IMR-90 (cell line): Measurements from ENCODE around the gene LCE1B. TPM values are rescaled to one million over a fixed set of nuclear protein-coding genes. Genes with fewer than 3 reads are reported as not detected.

ENCODE experiments used
- ATAC-seq: fragments of 200-7000 bp; cut with Tn5 transposase; 2 replicates; pipeline ENCODE4 v1.9.1; 2020; ENCODE audit warnings: low read depth, mild to moderate bottlenecking, moderate library complexity
- BruUV-seq: library from RNA; stranded (reverse); fragments of 400-500 nt; replicated peaks from 2 replicates; lab custom pipeline; 2021; lab: Mats Ljungman, UMichigan
- CTCF ChIA-PET: fragments of 300-600 bp; formaldehyde crosslinking; extraction: SDS; loops from one replicate; lab custom pipeline; 2021; ENCODE audit warnings: antibody characterized with exemption; lab: Yijun Ruan, JAX
- POLR2A ChIA-PET: fragments of 300-600 bp; sonication (Branson Sonifier 250); formaldehyde crosslinking; loops from one replicate; lab custom pipeline; 2022; ENCODE audit warnings: antibody characterized with exemption; ENCODE audit not compliant: unreplicated experiment; lab: Charles Lee
- DNase-seq: peaks from one replicate; pipeline ENCODE4 v3.0.0; 2013
- H2AFZ ChIP-seq: replicated peaks from 2 replicates; pipeline ENCODE3; 2013; ENCODE audit warnings: low read length, mild to moderate bottlenecking; ENCODE audit not compliant: poor library complexity
- H2AK5ac ChIP-seq: 2 replicates; pipeline ENCODE4 v1.6.1; 2013; ENCODE audit warnings: low read depth, low read length, inconsistent platforms
- H2AK9ac ChIP-seq: replicated peaks from 2 replicates; pipeline ENCODE3; 2013; ENCODE audit warnings: mild to moderate bottlenecking, low read depth, low read length, moderate library complexity; ENCODE audit not compliant: poor library complexity
- H2BK120ac ChIP-seq: 2 replicates; pipeline ENCODE4 v1.6.1; 2013; ENCODE audit warnings: low read depth, low read length, inconsistent platforms
- H2BK15ac ChIP-seq: 3 replicates; pipeline ENCODE4 v1.6.1; 2013; ENCODE audit warnings: low read depth, low read length, inconsistent platforms
- H2BK20ac ChIP-seq: 2 replicates; pipeline ENCODE4 v1.6.1; 2013; ENCODE audit warnings: low read depth, mild to moderate bottlenecking, inconsistent platforms, low read length, moderate library complexity
- H2BK5ac ChIP-seq: 2 replicates; pipeline ENCODE4 v1.6.1; 2013; ENCODE audit warnings: mild to moderate bottlenecking, low read depth, low read length, inconsistent platforms; ENCODE audit not compliant: poor library complexity, severe bottlenecking
- H3K14ac ChIP-seq: replicated peaks from 2 replicates; pipeline ENCODE4 v1.6.1; 2013; ENCODE audit warnings: low read depth, low read length, inconsistent platforms
- H3K18ac ChIP-seq: 2 replicates; pipeline ENCODE4 v1.6.1; 2013; ENCODE audit warnings: low read depth, low read length, control low read depth
- H3K23ac ChIP-seq: 2 replicates; pipeline ENCODE4 v1.6.1; 2013; ENCODE audit warnings: low read depth, low read length, inconsistent platforms
- H3K27ac ChIP-seq: 2 replicates; pipeline ENCODE4 v1.5.1; 2013; ENCODE audit warnings: mild to moderate bottlenecking, control low read depth, low read length; ENCODE audit not compliant: insufficient read depth
- H3K27me3 ChIP-seq: 2 replicates; pipeline ENCODE4 v1.6.1; 2013; ENCODE audit warnings: low read length; ENCODE audit not compliant: control insufficient read depth, insufficient read depth
- H3K36me3 ChIP-seq: 2 replicates; pipeline ENCODE4 v1.6.1; 2013; ENCODE audit warnings: low read length, mixed read lengths; ENCODE audit not compliant: control insufficient read depth, insufficient read depth
- H3K4ac ChIP-seq: 2 replicates; pipeline ENCODE4 v1.6.1; 2013; ENCODE audit warnings: low read depth, low read length, inconsistent platforms
- H3K4me1 ChIP-seq: 2 replicates; pipeline ENCODE4 v1.6.1; 2013; ENCODE audit warnings: low read length, mixed read lengths; ENCODE audit not compliant: control insufficient read depth, insufficient read depth
- H3K4me2 ChIP-seq: 2 replicates; pipeline ENCODE4 v1.6.1; 2013; ENCODE audit warnings: low read depth, mild to moderate bottlenecking, control low read depth, low read length, moderate library complexity
- H3K4me3 ChIP-seq: 2 replicates; pipeline ENCODE4 v1.5.1; 2013; ENCODE audit warnings: low read depth, mild to moderate bottlenecking, control low read depth, low read length, moderate library complexity; ENCODE audit not compliant: insufficient read depth
- H3K56ac ChIP-seq: 2 replicates; pipeline ENCODE4 v1.6.1; 2013; ENCODE audit warnings: low read length, inconsistent platforms; ENCODE audit not compliant: insufficient read depth; ENCODE audit errors: extremely low read depth
- H3K79me1 ChIP-seq, 2 experiments: 2 replicates each; pipeline ENCODE4 v1.6.1; 2013; ENCODE audit warnings: low read length in 2 of 2, inconsistent platforms in 1 of 2, low read depth in 1 of 2
- H3K9ac ChIP-seq: 2 replicates; pipeline ENCODE4 v1.6.1; 2013; ENCODE audit warnings: low read depth, low read length, control low read depth
- H3K9me1 ChIP-seq: 2 replicates; pipeline ENCODE4 v1.6.1; 2013; ENCODE audit warnings: low read length, inconsistent platforms; ENCODE audit not compliant: insufficient read depth
- H3K9me3 ChIP-seq: 2 replicates; pipeline ENCODE4 v1.6.1; 2013; ENCODE audit warnings: low read length; ENCODE audit not compliant: control insufficient read depth, insufficient read depth
- H4K20me1 ChIP-seq: 2 replicates; pipeline ENCODE4 v1.6.1; 2013; ENCODE audit warnings: low read length, inconsistent platforms; ENCODE audit not compliant: insufficient read depth
- H4K5ac ChIP-seq: 2 replicates; pipeline ENCODE4 v1.6.1; 2013; ENCODE audit warnings: mild to moderate bottlenecking, low read depth, low read length, control low read depth
- H4K8ac ChIP-seq, 2 experiments: 2 replicates each; pipeline ENCODE4 v1.6.1; 2013; ENCODE audit warnings: low read depth in 2 of 2, low read length in 2 of 2, control low read depth in 1 of 2, inconsistent platforms in 1 of 2
- H4K91ac ChIP-seq: 2 replicates; pipeline ENCODE4 v1.6.1; 2013; ENCODE audit warnings: low read depth, low read length, inconsistent platforms; ENCODE audit not compliant: insufficient read depth
- BHLHE40 ChIP-seq: fragments of 150-350 bp; IDR thresholded peaks from 2 replicates; pipeline ENCODE4 v1.6.1; 2016; ENCODE audit warnings: mild to moderate bottlenecking, low read depth, low read length
- CEBPB ChIP-seq: IDR thresholded peaks from 2 replicates; pipeline ENCODE4 v1.6.1; 2012; ENCODE audit warnings: low read depth, low read length, improper control_type of control experiment
- CHD1 ChIP-seq: IDR thresholded peaks from 2 replicates; pipeline ENCODE4 v1.6.1; 2012; ENCODE audit warnings: low read depth, low read length, improper control_type of control experiment
- CTCF ChIP-seq: conservative IDR thresholded peaks from 2 replicates; pipeline ENCODE4 v1.5.1; 2012; ENCODE audit warnings: mild to moderate bottlenecking, low read depth, low read length, improper control_type of control experiment
- ELK1 ChIP-seq: fragments of 150-350 bp; IDR thresholded peaks from 2 replicates; pipeline ENCODE4 v1.6.1; 2016; ENCODE audit warnings: low read depth, mild to moderate bottlenecking, low read length, moderate library complexity, borderline replicate concordance
- FOS ChIP-seq: fragments of 150-350 bp; IDR thresholded peaks from 2 replicates; pipeline ENCODE4 v1.6.1; 2016; ENCODE audit warnings: low read depth, low read length
- MAFK ChIP-seq: IDR thresholded peaks from 2 replicates; pipeline ENCODE4 v1.6.1; 2012; ENCODE audit warnings: low read depth, low read length, improper control_type of control experiment
- MAZ ChIP-seq: IDR thresholded peaks from 2 replicates; pipeline ENCODE4 v1.6.1; 2012; ENCODE audit warnings: low read depth, mild to moderate bottlenecking, low read length, improper control_type of control experiment, moderate library complexity, borderline replicate concordance
- MXI1 ChIP-seq: IDR thresholded peaks from 2 replicates; pipeline ENCODE4 v1.6.1; 2012; ENCODE audit warnings: low read depth, mild to moderate bottlenecking, low read length, moderate library complexity, borderline replicate concordance
- NFE2L2 ChIP-seq: fragments of 150-350 bp; IDR thresholded peaks from 2 replicates; pipeline ENCODE4 v1.6.1; 2016; ENCODE audit warnings: low read depth, mild to moderate bottlenecking, low read length
- POLR2A ChIP-seq: IDR thresholded peaks from 2 replicates; pipeline ENCODE4 v1.6.1; 2012; ENCODE audit warnings: mild to moderate bottlenecking, low read depth, low read length
- RAD21 ChIP-seq: IDR thresholded peaks from 2 replicates; pipeline ENCODE4 v1.6.1; 2012; ENCODE audit warnings: low read length, improper control_type of control experiment
- RCOR1 ChIP-seq: IDR thresholded peaks from 2 replicates; pipeline ENCODE4 v1.6.1; 2012; ENCODE audit warnings: mild to moderate bottlenecking, low read length, improper control_type of control experiment; ENCODE audit not compliant: insufficient replicate concordance
- RFX5 ChIP-seq: IDR thresholded peaks from 2 replicates; pipeline ENCODE4 v1.8.0; 2012; ENCODE audit warnings: low read depth, mild to moderate bottlenecking, low read length, moderate library complexity
- SMC3 ChIP-seq: fragments of 150-350 bp; IDR thresholded peaks from 2 replicates; pipeline ENCODE4 v1.6.1; 2016; ENCODE audit warnings: low read depth, mild to moderate bottlenecking, antibody characterized with exemption, low read length, moderate library complexity
- USF2 ChIP-seq: fragments of 150-350 bp; IDR thresholded peaks from 2 replicates; pipeline ENCODE4 v1.6.1; 2017; ENCODE audit warnings: mild to moderate bottlenecking, antibody characterized with exemption, low read length, low read depth
- WGBS, 2 experiments: methylation state at CpG; one replicate each; pipeline versions ENCODE4 v1.1.5 to v1.1.7; 2013; ENCODE audit warnings: missing lambda C conversion rate in 2 of 2; ENCODE audit not compliant: insufficient read length in 1 of 2; ENCODE audit errors: extremely low coverage in 2 of 2; 5-methylcytosine and 5-hydroxymethylcytosine counted together
- dilution Hi-C: fragments of 300-500 bp; cut with HindIII; formaldehyde crosslinking; loops from one replicate; pipeline ENCODE4 v1.14.3; 2018; ENCODE audit warnings: low sequenced_read_pairs; ENCODE audit not compliant: unreplicated experiment
- in situ Hi-C: fragments of 300-500 bp; cut with MboI; formaldehyde crosslinking; loops from 3 replicates; pipeline ENCODE4 v1.14.3; 2019; ENCODE audit warnings: low sequenced_read_pairs, inconsistent platforms, mixed read lengths
- intact Hi-C: fragments of 100-400 bp; cut with micrococcal nuclease; formaldehyde crosslinking; loops from 2 replicates; pipeline ENCODE4 v1.10.0; 2022
- polyA plus RNA-seq, 3 experiments: library from polyadenylated mRNA; depleted of rRNA; stranded (reverse); fragments of >200 nt; gene quantifications; 2 replicates each; pipeline ENCODE4 v1.2.3, GENCODE V29; 2012; ENCODE audit warnings: low replicate concordance in 1 of 3
- total RNA-seq: library from RNA; depleted of rRNA; stranded (reverse); fragments of >200 nt; gene quantifications from 2 replicates; pipeline ENCODE4 v1.2.3, GENCODE V29; 2012

The LCE1B gene
- total and polyA plus RNA-seq, 2 of the 4 experiments (the other 2 are of a cell fraction): not detected

GRCh38 chr1:152776361-152776760, 35.4 kb upstream of the LCE1B start:
- no peaks in the 10 kb centered on the region for H3K9me3 ChIP-seq
- H4K20me1 ChIP-seq: no peaks in the 10 kb centered on the region
- no peak for TF ChIP-seq CHD1
- TF ChIP-seq POLR2A: no peak
- TF ChIP-seq ELK1: no peak
- TF ChIP-seq FOS: no peak
- no peak for TF ChIP-seq RAD21
- TF ChIP-seq BHLHE40: no peak
- TF ChIP-seq RFX5: no peak
- TF ChIP-seq CEBPB: no peak
- no peak for TF ChIP-seq NFE2L2
- no peak for TF ChIP-seq MAFK
- no peak for TF ChIP-seq MAZ
- TF ChIP-seq CTCF: no peak
- TF ChIP-seq MXI1: no peak
- no peak for TF ChIP-seq SMC3
- TF ChIP-seq RCOR1: no peak
- no peak for TF ChIP-seq USF2
- WGBS, 2 experiments: 65% methylated on average over 6 of the region's 11 CpGs; no CpG with 5 or more reads in 1 of the 2 experiments
- no peaks in the 10 kb centered on the region for H3K4me1 ChIP-seq
- dilution Hi-C loops: no loop called here
- H2BK20ac ChIP-seq: no peak overlapping the region
- no peak overlapping the region for H2BK5ac ChIP-seq
- no peaks in the 10 kb centered on the region for H3K36me3 ChIP-seq
- no peak overlapping the region for H3K4me2 ChIP-seq
- no peak overlapping the region for H3K14ac ChIP-seq
- H2BK15ac ChIP-seq: no peak overlapping the region
- H4K8ac ChIP-seq: no peak overlapping the region
- no peak overlapping the region for H3K4me3 ChIP-seq
- H3K9ac ChIP-seq: no peak overlapping the region
- no peaks in the 10 kb centered on the region for H3K79me1 ChIP-seq
- ChIA-PET CTCF (no interaction called here), POLR2A (no interaction called here)
- in situ Hi-C loops: no loop called here
- H2AFZ ChIP-seq: no peak overlapping the region
- no peak overlapping the region for H3K56ac ChIP-seq
- no peak overlapping the region for H2BK120ac ChIP-seq
- no peak overlapping the region for H3K18ac ChIP-seq
- H2AK9ac ChIP-seq: no peak overlapping the region
- no peak overlapping the region for H4K91ac ChIP-seq
- no peak for DNase-seq
- no peak overlapping the region for H2AK5ac ChIP-seq
- H3K27me3 ChIP-seq: no peaks in the 10 kb centered on the region
- ATAC-seq: no peak
- no peaks in the 10 kb centered on the region for H3K9me1 ChIP-seq
- no TSS peak for BruUV-seq
- no peak overlapping the region for H3K4ac ChIP-seq
- intact Hi-C loops: no loop called here
- no peak overlapping the region for H3K27ac ChIP-seq
- H4K5ac ChIP-seq: no peak overlapping the region
- H3K23ac ChIP-seq: no peak overlapping the region
